Skeletal muscle satellite cell (primary cell): ENCODE measurements around the gene EDN3.

ENCODE experiments used
- H3K27me3 ChIP-seq: 2 replicates; pipeline ENCODE4 v1.7.0; 2013; ENCODE audit warnings: low read length; ENCODE audit not compliant: control insufficient read depth, insufficient read depth
- H3K36me3 ChIP-seq: 2 replicates; pipeline ENCODE4 v1.7.0; 2013; ENCODE audit warnings: mild to moderate bottlenecking, control low read depth, low read length; ENCODE audit not compliant: insufficient read depth
- H3K4me1 ChIP-seq: 2 replicates; pipeline ENCODE4 v1.7.0; 2013; ENCODE audit warnings: low read length; ENCODE audit not compliant: control insufficient read depth, insufficient read depth
- H3K4me2 ChIP-seq: 2 replicates; pipeline ENCODE4 v1.7.0; 2013; ENCODE audit warnings: mild to moderate bottlenecking, low read length
- H3K4me3 ChIP-seq: 2 replicates; pipeline ENCODE4 v1.7.0; 2013; ENCODE audit warnings: low read length
- H3K9ac ChIP-seq: 2 replicates; pipeline ENCODE4 v1.7.0; 2013; ENCODE audit warnings: mild to moderate bottlenecking, low read depth, low read length, moderate library complexity
- H3K9me3 ChIP-seq: replicated peaks from 2 replicates; pipeline ENCODE4 v1.7.0; 2013; ENCODE audit warnings: mild to moderate bottlenecking, control low read depth, low read length

Gene EDN3

DNA sequence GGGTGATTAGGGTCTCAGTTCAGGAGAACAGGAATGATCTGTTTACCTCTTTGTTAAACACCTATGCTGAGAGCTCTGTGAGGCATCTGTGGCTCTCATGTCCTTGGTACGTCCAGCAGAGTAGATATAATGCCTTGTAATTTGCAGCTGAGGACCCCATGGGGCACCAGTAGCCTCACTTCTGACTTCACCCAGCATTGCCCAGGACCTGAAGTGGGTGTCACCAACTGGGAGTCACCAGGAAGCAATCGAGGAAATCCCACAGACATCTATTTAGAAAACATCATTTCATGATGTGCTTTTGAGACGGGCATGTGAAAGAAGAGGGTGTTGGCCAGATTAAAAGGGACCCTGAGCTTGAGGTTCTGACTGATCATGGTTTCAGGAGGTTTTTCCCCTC lies 8.8 kb downstream of the EDN3 start:
- Histone ChIP-seq H3K36me3 (no peaks in the 10 kb centered on the region), H3K4me2 (no peak overlapping the region), H3K9me3 (no peaks in the 10 kb centered on the region), H3K9ac (no peak overlapping the region), H3K4me1 (no peaks in the 10 kb centered on the region), H3K4me3 (no peak overlapping the region), H3K27me3 (no peaks in the 10 kb centered on the region)

DNA sequence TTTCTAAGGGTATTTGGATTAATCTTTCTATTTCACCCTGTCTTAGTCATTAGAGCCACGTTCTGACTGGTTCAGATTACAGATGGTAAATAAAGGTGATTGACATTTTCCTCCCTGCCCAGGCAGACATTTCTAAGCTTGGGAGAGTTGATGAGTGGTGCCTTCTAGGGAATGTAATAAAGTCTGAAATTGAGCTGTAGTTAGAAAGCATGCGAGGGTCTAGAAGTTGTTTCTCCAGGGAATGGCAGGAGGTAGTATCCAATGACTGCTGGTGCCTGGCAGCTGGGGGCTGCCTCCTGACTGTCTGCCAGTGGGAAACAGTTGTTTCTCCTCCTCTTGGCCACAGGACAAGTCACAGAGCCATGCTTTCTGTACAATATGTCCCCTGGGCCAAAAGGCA lies 14.6 kb downstream of the EDN3 start:
- no peak overlapping the region for H3K4me2 ChIP-seq
- H3K27me3 ChIP-seq, result no peaks in the 10 kb centered on the region
- no peak overlapping the region for H3K4me3 ChIP-seq
- no peaks in the 10 kb centered on the region for H3K36me3 ChIP-seq
- no peaks in the 10 kb centered on the region for H3K4me1 ChIP-seq
- H3K9me3 ChIP-seq, result no peaks in the 10 kb centered on the region
- no peak overlapping the region for H3K9ac ChIP-seq

DNA sequence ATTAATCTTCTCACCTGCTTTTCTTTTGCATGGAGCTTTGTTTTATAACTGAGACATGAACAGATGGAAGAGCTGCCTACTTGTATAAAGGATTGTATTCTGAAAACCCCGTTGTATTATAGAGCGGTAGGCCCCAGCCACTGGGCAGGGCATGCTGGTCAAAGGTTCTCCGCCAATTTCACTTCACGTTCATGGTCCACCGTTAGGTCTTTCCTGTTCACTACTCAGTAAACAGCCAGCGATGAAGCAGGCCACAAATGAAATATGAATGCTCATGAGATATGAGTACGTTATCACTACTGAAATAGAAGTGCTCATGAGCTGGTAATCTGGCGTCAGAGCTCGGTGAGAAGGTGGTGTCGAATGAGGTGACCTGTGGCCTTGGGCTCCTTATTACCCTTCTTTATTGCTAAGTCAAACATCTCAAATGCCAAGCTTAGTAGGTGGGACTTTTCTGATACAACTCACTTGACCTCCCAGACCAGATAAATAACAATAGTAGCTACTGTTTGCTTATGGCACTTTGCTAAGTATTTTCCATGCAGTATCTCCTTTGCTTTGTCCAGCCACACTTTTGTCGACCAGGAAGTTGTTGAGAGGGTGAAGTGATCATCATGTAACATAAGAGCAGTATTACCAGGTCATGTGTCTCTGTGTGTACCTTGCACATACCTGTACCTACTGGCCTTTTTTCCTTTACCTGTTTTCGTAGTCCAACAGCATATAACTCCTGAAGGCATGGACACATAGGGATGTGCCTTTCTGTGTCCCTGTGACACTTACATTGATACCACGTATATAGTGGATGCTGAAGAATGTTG lies 16.7 kb downstream of the EDN3 start:
- Histone ChIP-seq H3K4me2 (no peak overlapping the region), H3K9me3 (no peaks in the 10 kb centered on the region), H3K27me3 (no peaks in the 10 kb centered on the region), H3K4me3 (no peak overlapping the region), H3K9ac (no peak overlapping the region), H3K4me1 (no peaks in the 10 kb centered on the region), H3K36me3 (no peaks in the 10 kb centered on the region)

DNA sequence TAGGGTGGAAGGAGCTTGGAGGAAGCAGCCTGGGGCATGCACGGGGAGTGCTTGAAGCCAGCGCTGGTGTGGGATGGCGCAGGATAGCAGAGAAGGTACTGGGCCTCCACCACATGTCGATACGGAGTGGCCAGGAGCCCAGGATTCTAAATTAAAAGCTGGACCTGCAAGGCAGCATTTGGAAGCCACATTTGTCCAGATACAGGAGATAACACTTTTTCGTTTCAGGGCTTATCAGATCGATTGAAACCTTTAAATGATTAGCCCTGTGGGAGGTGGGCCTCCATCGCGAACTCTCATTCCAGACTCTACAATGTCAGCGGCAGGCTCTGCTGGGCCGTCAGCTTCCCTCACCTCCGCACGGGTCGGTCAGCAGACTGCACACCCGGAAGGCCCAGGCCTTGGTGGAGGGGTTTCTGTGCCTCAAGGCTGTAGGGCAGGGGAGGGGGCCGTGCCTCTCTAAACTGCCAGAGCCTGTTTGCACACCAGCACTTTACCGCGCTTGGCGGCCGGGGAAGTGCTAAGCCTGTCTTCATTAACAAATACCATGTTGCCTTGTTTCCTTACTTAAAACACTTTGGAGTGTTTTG lies 17.9 kb downstream of the EDN3 start:
- Histone ChIP-seq H3K9me3 (no peaks in the 10 kb centered on the region), H3K4me3 (no peak overlapping the region), H3K27me3 (no peaks in the 10 kb centered on the region), H3K4me1 (no peaks in the 10 kb centered on the region), H3K36me3 (no peaks in the 10 kb centered on the region), H3K9ac (no peak overlapping the region), H3K4me2 (no peak overlapping the region)

DNA sequence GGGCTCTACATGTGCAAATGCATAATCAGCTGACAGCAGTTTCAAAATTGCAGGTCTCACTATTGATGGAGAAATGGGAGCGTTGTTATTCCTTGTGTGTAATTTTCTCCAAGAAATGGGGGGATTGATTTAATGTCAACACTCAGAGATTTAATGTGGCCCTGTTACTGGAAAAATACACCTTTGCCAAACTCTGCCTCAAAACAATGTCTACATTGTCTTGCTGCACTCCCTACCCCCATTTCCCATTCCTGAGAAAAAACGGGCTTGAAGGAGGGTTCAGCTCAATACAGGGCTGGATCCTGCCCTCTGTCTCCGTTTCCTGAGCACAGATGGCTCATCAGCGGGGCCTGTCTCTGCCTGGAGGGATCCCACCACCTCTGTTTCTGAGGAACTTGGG lies 18.4 kb downstream of the EDN3 start:
- H3K9ac ChIP-seq, result no peak overlapping the region
- no peaks in the 10 kb centered on the region for H3K4me1 ChIP-seq
- no peak overlapping the region for H3K4me3 ChIP-seq
- no peaks in the 10 kb centered on the region for H3K36me3 ChIP-seq
- H3K27me3 ChIP-seq, result no peaks in the 10 kb centered on the region
- H3K9me3 ChIP-seq, result no peaks in the 10 kb centered on the region
- no peak overlapping the region for H3K4me2 ChIP-seq

DNA sequence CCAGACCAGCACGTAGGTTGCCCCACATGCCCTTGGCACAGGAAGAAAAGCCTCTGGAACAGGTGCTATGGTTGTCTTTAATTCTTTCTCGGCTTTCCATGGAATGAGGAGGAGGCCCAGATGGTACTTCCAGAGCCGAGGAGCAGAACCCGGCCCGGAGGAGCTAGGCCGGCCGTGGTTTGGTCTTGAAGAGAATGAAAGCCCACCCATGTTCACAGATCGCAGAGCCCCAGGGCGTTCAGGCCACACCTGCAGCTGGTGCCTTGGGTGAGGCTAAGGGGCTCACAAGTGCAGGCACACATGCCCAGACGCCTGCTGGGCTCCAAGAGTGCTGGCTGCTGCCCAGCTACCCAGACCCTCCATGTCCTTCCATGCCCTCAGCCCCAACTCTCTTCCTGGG lies 20.0 kb downstream of the EDN3 start:
- no peaks in the 10 kb centered on the region for H3K27me3 ChIP-seq
- no peaks in the 10 kb centered on the region for H3K9me3 ChIP-seq
- no peak overlapping the region for H3K4me2 ChIP-seq
- H3K4me1 ChIP-seq, result no peaks in the 10 kb centered on the region
- no peak overlapping the region for H3K4me3 ChIP-seq
- no peaks in the 10 kb centered on the region for H3K36me3 ChIP-seq
- no peak overlapping the region for H3K9ac ChIP-seq

DNA sequence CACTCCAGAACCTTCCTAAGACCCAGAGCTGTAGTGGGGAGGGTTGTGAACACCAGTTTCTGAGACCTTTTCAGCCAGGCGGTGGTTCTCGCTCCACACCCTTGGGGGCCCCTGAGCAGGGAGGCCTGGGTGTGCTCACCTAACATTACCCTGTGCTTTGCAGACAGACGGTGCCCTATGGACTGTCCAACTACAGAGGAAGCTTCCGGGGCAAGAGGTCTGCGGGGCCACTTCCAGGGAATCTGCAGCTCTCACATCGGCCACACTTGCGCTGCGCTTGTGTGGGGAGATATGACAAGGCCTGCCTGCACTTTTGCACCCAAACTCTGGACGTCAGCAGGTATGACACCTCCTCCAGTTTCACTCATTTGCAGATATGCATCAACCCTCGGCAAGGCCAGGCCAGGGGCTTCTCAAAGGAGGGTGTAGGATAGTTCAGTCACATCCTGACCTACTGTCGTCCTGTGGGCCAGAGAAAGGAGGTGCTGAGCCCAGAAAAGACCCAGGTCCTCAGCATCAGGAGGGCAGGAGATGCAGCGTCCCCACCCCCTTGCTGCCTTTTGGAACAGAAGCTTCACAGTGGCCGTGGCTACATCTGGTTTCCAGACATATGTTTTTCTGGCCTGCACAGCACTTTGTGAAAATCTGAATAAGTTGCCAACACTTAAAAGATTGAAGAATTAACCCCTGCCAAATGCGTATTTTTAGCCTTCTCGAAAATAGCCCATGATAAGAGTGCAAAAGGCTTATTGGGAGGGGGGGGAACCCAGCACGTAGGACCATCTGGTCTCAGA lies 20.6 kb downstream of the EDN3 start:
- Histone ChIP-seq H3K4me2 (no peak overlapping the region), H3K9ac (no peak overlapping the region), H3K27me3 (no peaks in the 10 kb centered on the region), H3K4me3 (no peak overlapping the region), H3K36me3 (no peaks in the 10 kb centered on the region), H3K9me3 (no peaks in the 10 kb centered on the region), H3K4me1 (no peaks in the 10 kb centered on the region)

DNA sequence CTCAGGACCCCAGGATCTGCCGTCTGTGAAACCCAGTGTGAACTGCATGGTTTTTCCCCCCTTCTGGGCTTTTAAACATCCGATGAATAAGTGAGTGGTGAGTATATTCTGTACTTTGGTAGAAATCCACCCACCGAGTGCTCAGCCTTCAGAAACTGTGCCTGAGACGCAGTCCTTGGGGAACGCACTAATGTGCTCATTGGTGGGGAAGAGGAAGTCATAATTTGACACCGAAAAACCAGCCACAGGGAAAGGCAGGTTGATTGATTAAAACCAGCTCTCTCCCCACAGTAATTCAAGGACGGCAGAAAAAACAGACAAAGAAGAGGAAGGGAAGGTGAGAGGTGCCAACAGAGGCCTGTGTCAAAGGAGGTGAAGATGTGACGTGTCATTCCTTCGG lies 21.7 kb downstream of the EDN3 start:
- Histone ChIP-seq H3K27me3 (no peaks in the 10 kb centered on the region), H3K4me3 (no peak overlapping the region), H3K9me3 (no peaks in the 10 kb centered on the region)

DNA sequence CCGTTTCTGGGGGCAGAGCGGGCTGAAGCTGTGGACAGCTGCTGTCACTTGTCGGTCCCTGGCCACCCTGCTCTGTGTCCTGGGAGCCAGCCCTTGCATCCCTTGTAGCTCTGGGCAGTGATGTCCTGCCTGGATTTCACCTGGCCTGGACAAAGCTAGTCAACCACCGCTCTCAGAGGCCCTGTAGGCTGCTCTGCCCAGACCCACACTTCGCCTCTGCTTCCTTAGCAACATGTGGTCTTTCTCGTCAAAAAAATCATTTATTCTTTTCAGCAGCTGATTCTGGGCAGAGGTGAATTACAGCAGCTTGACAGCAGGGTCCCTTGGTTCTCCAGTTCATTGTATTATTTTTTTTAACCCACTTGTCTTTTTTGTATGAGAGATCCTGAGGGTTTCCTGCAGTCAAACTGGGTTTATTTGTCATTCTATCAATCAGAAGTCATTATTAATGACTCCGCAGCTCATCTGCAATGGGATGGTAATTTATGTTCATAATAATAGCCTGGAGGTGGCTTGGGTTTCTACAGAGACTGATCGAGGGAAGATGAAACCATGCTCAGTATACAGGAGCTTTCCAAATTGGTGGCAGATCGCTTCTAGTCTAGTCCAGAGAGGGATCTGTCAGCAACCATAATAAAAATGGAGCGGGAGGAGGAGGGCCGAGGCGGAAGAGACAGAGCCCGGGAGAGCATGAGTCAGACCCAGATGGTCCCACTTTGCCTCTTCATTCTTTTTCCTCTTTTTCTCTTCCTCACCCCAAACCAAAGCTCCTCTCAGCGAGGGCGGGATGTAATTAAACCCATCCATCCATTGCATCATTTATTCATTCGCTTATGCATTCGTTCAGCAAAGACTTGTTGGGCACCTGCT lies 22.4 kb downstream of the EDN3 start:
- Histone ChIP-seq H3K4me3 (no peak overlapping the region), H3K27me3 (no peaks in the 10 kb centered on the region), H3K9ac (no peak overlapping the region), H3K36me3 (no peaks in the 10 kb centered on the region), H3K4me2 (no peak overlapping the region), H3K9me3 (no peaks in the 10 kb centered on the region), H3K4me1 (no peaks in the 10 kb centered on the region)

More for the DNA sequence above, 21.7 kb downstream of the EDN3 start:
- H3K4me1 ChIP-seq, result no peaks in the 10 kb centered on the region
- H3K4me2 ChIP-seq, result no peak overlapping the region
- no peak overlapping the region for H3K9ac ChIP-seq
- no peaks in the 10 kb centered on the region for H3K36me3 ChIP-seq

DNA sequence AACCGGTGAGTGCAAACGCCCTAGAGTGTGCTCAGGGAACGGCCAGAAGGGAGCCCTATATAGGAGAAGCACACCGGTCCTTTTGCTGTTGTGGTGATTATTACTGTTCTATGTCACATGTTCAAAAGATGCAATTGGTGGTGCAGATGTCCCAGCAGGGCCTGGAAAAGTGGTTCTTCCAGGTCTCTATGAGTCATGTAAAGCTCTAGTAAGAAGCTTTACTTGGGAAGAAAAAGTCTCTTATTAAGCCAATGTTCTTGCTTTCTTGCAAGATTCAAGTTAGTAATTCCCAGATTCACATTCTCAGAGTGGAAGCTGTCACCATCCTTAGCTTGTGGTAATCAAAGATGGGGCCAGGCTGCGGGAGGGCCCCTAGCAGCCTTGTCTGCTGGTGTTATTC lies 23.3 kb downstream of the EDN3 start:
- H3K27me3 ChIP-seq, result no peaks in the 10 kb centered on the region
- no peak overlapping the region for H3K9ac ChIP-seq
- no peak overlapping the region for H3K4me3 ChIP-seq
- no peaks in the 10 kb centered on the region for H3K4me1 ChIP-seq
- H3K9me3 ChIP-seq, result no peaks in the 10 kb centered on the region
- no peaks in the 10 kb centered on the region for H3K36me3 ChIP-seq
- H3K4me2 ChIP-seq, result no peak overlapping the region

DNA sequence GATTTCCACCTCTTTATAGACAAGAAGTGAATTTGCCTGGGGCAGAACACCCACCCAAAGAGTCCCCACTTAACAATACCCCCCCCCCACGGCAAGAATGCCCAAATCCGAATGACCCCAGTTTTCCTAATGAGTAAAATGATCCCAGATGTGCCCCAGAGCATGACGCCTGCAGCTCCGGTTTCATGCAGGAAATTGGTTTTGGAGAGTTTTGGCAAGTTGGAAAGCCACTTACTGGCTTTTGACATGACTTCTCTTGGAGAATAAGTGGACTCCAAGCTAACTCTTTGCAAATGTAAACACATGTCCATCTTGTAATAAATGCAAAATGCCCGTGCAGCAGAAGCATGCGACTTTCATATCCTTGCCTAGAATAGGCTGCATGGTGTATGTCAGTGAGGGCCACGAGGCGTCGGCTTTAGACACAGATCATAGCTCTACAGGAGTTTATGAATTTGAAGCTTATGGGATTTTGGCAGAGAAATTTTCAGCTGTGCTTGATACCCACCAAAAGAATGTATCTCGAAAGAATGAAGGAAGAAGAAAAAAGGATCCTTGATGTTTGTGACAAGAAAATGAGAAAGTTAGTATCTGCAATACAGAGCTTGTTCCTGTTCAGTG lies 24.2 kb downstream of the EDN3 start:
- Histone ChIP-seq H3K4me1 (no peaks in the 10 kb centered on the region), H3K9me3 (no peaks in the 10 kb centered on the region), H3K27me3 (no peaks in the 10 kb centered on the region), H3K4me2 (no peak overlapping the region), H3K4me3 (no peak overlapping the region), H3K36me3 (no peaks in the 10 kb centered on the region), H3K9ac (no peak overlapping the region)
